H9 (cell line): ENCODE measurements around the gene ITGAE. TPM values are rescaled to one million over a fixed set of nuclear protein-coding genes. Genes with fewer than 3 reads are reported as not detected.

Experiments used
- DNase-seq: peaks from one replicate; pipeline ENCODE4 v3.0.0-alpha.2; 2017
- H2AFZ ChIP-seq: one replicate; pipeline ENCODE4 v1.6.1; 2013; ENCODE audit warnings: mild to moderate bottlenecking, low read length, control low read depth, moderate library complexity
- H2AK5ac ChIP-seq: 2 replicates; pipeline ENCODE4 v1.6.1; 2013; ENCODE audit warnings: low read length, control low read depth, mixed read lengths; ENCODE audit not compliant: insufficient read length
- H2BK120ac ChIP-seq: one replicate; pipeline ENCODE4 v1.6.1; 2013; ENCODE audit warnings: low read depth, mild to moderate bottlenecking, low read length, control low read depth, inconsistent platforms; ENCODE audit not compliant: poor library complexity, severe bottlenecking
- H2BK12ac ChIP-seq: 2 replicates; pipeline ENCODE4 v1.6.1; 2013; ENCODE audit warnings: low read length, control low read depth, mixed read lengths, low read depth; ENCODE audit not compliant: insufficient read length
- H2BK15ac ChIP-seq: 2 replicates; pipeline ENCODE4 v1.6.1; 2013; ENCODE audit warnings: low read depth, low read length, control low read depth
- H2BK20ac ChIP-seq: one replicate; pipeline ENCODE4 v1.6.1; 2013; ENCODE audit warnings: low read depth, mild to moderate bottlenecking, low read length, control low read depth, inconsistent platforms; ENCODE audit not compliant: poor library complexity, severe bottlenecking
- H2BK5ac ChIP-seq: 2 replicates; pipeline ENCODE4 v1.6.1; 2013; ENCODE audit warnings: low read length, control low read depth, mixed read lengths; ENCODE audit not compliant: insufficient read length
- H3K14ac ChIP-seq: 2 replicates; pipeline ENCODE4 v1.6.1; 2013; ENCODE audit warnings: low read length, control low read depth; ENCODE audit not compliant: insufficient read depth
- H3K18ac ChIP-seq: 2 replicates; pipeline ENCODE4 v1.6.1; 2013; ENCODE audit warnings: low read depth, mild to moderate bottlenecking, mixed read lengths, low read length, control low read depth; ENCODE audit not compliant: insufficient read length
- H3K23ac ChIP-seq: 2 replicates; pipeline ENCODE4 v1.6.1; 2013; ENCODE audit warnings: low read length, control low read depth, mixed read lengths, low read depth; ENCODE audit not compliant: insufficient read length
- H3K23me2 ChIP-seq: 2 replicates; pipeline ENCODE4 v1.6.1; 2013; ENCODE audit warnings: low read depth, mild to moderate bottlenecking, mixed read lengths, low read length, control low read depth; ENCODE audit not compliant: insufficient read length, poor library complexity, severe bottlenecking
- H3K27ac ChIP-seq: 2 replicates; pipeline ENCODE4 v1.5.1; 2013; ENCODE audit warnings: low read length, control low read depth, mixed read lengths, low read depth; ENCODE audit not compliant: insufficient read length
- H3K27me3 ChIP-seq: 2 replicates; pipeline ENCODE4 v1.6.1; 2013; ENCODE audit warnings: low read length, control low read depth, inconsistent platforms; ENCODE audit not compliant: insufficient read depth
- H3K4ac ChIP-seq: 2 replicates; pipeline ENCODE4 v1.6.1; 2013; ENCODE audit warnings: low read depth, mild to moderate bottlenecking, control low read depth, inconsistent platforms, low read length, moderate library complexity
- H3K4me1 ChIP-seq: 2 replicates; pipeline ENCODE4 v1.6.1; 2013; ENCODE audit warnings: low read length, control low read depth, inconsistent platforms; ENCODE audit not compliant: insufficient read depth
- H3K4me2 ChIP-seq: 2 replicates; pipeline ENCODE4 v1.6.1; 2013; ENCODE audit warnings: low read length, control low read depth, mixed read lengths; ENCODE audit not compliant: insufficient read length, insufficient read depth
- H3K56ac ChIP-seq: 2 replicates; pipeline ENCODE4 v1.6.1; 2013; ENCODE audit warnings: low read depth, mild to moderate bottlenecking, mixed read lengths, low read length, control low read depth; ENCODE audit not compliant: insufficient read length
- H3K79me1 ChIP-seq: 2 replicates; pipeline ENCODE4 v1.6.1; 2013; ENCODE audit warnings: low read depth, mild to moderate bottlenecking, moderate library complexity, low read length, control low read depth, inconsistent platforms; ENCODE audit not compliant: insufficient read depth, poor library complexity, severe bottlenecking
- H3K79me2 ChIP-seq: 2 replicates; pipeline ENCODE4 v1.6.1; 2013; ENCODE audit warnings: low read length, control low read depth, inconsistent platforms; ENCODE audit not compliant: insufficient read depth
- H3K9ac ChIP-seq: 2 replicates; pipeline ENCODE4 v1.6.1; 2013; ENCODE audit warnings: low read length, control low read depth, mixed read lengths; ENCODE audit not compliant: insufficient read length; ENCODE audit errors: extremely low read depth
- H3K9me3 ChIP-seq: one replicate; pipeline ENCODE4 v1.6.1; 2013; ENCODE audit warnings: low read depth, low read length, inconsistent platforms; ENCODE audit not compliant: control insufficient read depth
- H3T11ph ChIP-seq: one replicate; pipeline ENCODE4 v1.6.1; 2013; ENCODE audit warnings: mild to moderate bottlenecking, low read length, control low read depth, inconsistent platforms
- H4K20me1 ChIP-seq: one replicate; pipeline ENCODE4 v1.6.1; 2013; ENCODE audit not compliant: control insufficient read depth, insufficient read length, insufficient read depth
- H4K5ac ChIP-seq: 2 replicates; pipeline ENCODE4 v1.6.1; 2013; ENCODE audit warnings: low read depth, mild to moderate bottlenecking, mixed read lengths, low read length, control low read depth; ENCODE audit not compliant: insufficient read length
- H4K8ac ChIP-seq: replicated peaks from 2 replicates; pipeline ENCODE4 v1.6.1; 2013; ENCODE audit warnings: low read length, control low read depth, mixed read lengths, low read depth; ENCODE audit not compliant: insufficient read length
- H4K91ac ChIP-seq: 2 replicates; pipeline ENCODE4 v1.6.1; 2013; ENCODE audit warnings: low read depth, mild to moderate bottlenecking, moderate library complexity, mixed read lengths, low read length, control low read depth; ENCODE audit not compliant: insufficient read length
- H3K27ac Mint-ChIP-seq, 3 experiments: 2 replicates in 2 of 3; 3 replicates in 1 of 3; pipeline ENCODE4 v1.8.0; 2020 to 2021; ENCODE audit warnings: mixed read lengths in 3 of 3, mild to moderate bottlenecking in 1 of 3, moderate library complexity in 1 of 3
- H3K27me3 Mint-ChIP-seq: 2 replicates; pipeline ENCODE4 v1.8.0; 2021; ENCODE audit warnings: low read depth, mild to moderate bottlenecking, moderate library complexity, mixed read lengths
- H3K36me3 Mint-ChIP-seq, 3 experiments: 2 replicates in 2 of 3; 3 replicates in 1 of 3; pipeline ENCODE4 v1.8.0; 2020 to 2021; ENCODE audit warnings: low read depth in 3 of 3, mixed read lengths in 3 of 3; ENCODE audit not compliant: insufficient read depth in 1 of 3
- H3K4me1 Mint-ChIP-seq, 2 experiments: 2 replicates each; pipeline ENCODE4 v1.8.0; 2020; ENCODE audit warnings: mixed read lengths in 2 of 2
- H3K4me3 Mint-ChIP-seq, 2 experiments: 2 replicates in 1 of 2; 3 replicates in 1 of 2; pipeline ENCODE4 v1.8.0; 2020 to 2021; ENCODE audit warnings: mild to moderate bottlenecking in 2 of 2, mixed read lengths in 2 of 2, moderate library complexity in 1 of 2
- H3K9me3 Mint-ChIP-seq, 2 experiments: 2 replicates in 1 of 2; 3 replicates in 1 of 2; pipeline ENCODE4 v1.8.0; 2020; ENCODE audit warnings: mild to moderate bottlenecking in 2 of 2, mixed read lengths in 2 of 2, moderate library complexity in 1 of 2
- WGBS: extraction: QIAGEN DNeasy Blood & Tissue Kit; methylation state at CpG from one replicate; pipeline ENCODE4 v1.1.7; 2013; ENCODE audit warnings: missing lambda C conversion rate, low lambda C conversion rate, mixed read lengths; ENCODE audit not compliant: insufficient read length; ENCODE audit errors: extremely low coverage; 5-methylcytosine and 5-hydroxymethylcytosine counted together
- total RNA-seq: library from RNA; stranded (reverse); gene quantifications from 2 replicates; pipeline ENCODE4 v1.2.1, GENCODE V29; 2021
- TF ChIP-seq, protein P1 (sequence below): fragments of 200-600 bp; sonication (generic); conservative IDR thresholded peaks from 3 replicates; pipeline ENCODE4 v1.8.0; 2021; ENCODE audit warnings: antibody characterized with exemption, mild to moderate bottlenecking

The ITGAE gene
- total RNA-seq, 1 experiment from 2014 or later, result 23.5 TPM

DNA sequence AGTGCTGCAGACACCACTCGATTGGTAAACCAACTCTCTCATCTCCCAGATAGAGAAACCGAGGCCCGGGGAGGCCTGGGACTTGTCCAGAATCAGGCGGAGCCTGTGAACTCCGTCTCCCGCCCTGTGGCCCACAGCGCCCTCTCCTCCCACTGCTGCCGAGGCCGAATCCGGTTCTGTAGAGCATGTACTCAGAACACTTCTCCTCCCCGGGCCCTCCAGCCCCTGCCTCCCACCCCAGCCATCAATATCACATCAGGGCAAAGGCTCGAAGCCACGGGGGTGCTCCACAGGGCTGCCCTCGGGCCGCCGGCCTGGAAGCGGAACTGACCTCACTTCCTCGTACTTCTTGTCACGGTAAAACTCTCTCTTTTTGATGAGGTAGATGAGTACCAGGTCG lies 119.4 kb downstream of the ITGAE start:
- Histone ChIP-seq H3K9ac (no peak overlapping the region), H2BK12ac (no peak overlapping the region), H2BK15ac (no peak overlapping the region), H2BK5ac (no peak overlapping the region), H4K5ac (no peak overlapping the region), H3K23me2 (no peaks in the 10 kb centered on the region), H3K14ac (no peak overlapping the region), H3K4me1 (no peaks in the 10 kb centered on the region), H3K4me2 (no peak overlapping the region), H4K8ac (no peak overlapping the region), H2AK5ac (no peak overlapping the region), H2BK20ac (no peak overlapping the region), H3K79me1 (no peaks in the 10 kb centered on the region), H3K23ac (no peak overlapping the region), H3T11ph (no peak overlapping the region), H2BK120ac (no peak overlapping the region), H4K91ac (no peak overlapping the region), H3K27me3 (no peaks in the 10 kb centered on the region), H3K27ac (no peak overlapping the region), H3K4ac (no peak overlapping the region), H3K18ac (no peak overlapping the region), H2AFZ (no peak overlapping the region), H3K79me2 (no peaks in the 10 kb centered on the region), H4K20me1 (no peaks in the 10 kb centered on the region), H3K56ac (no peak overlapping the region), H3K9me3 (no peaks in the 10 kb centered on the region)
- TF ChIP-seq, protein P1, sequence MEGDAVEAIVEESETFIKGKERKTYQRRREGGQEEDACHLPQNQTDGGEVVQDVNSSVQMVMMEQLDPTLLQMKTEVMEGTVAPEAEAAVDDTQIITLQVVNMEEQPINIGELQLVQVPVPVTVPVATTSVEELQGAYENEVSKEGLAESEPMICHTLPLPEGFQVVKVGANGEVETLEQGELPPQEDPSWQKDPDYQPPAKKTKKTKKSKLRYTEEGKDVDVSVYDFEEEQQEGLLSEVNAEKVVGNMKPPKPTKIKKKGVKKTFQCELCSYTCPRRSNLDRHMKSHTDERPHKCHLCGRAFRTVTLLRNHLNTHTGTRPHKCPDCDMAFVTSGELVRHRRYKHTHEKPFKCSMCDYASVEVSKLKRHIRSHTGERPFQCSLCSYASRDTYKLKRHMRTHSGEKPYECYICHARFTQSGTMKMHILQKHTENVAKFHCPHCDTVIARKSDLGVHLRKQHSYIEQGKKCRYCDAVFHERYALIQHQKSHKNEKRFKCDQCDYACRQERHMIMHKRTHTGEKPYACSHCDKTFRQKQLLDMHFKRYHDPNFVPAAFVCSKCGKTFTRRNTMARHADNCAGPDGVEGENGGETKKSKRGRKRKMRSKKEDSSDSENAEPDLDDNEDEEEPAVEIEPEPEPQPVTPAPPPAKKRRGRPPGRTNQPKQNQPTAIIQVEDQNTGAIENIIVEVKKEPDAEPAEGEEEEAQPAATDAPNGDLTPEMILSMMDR, result no peak
- peaks cover 7 to 23% of the 10 kb centered on the region in 2 experiments for H3K4me1 Mint-ChIP-seq
- H3K27me3 Mint-ChIP-seq, result peaks cover 4% of the 10 kb centered on the region; the same call in 1 of the 2 replicates
- H3K4me3 Mint-ChIP-seq, result no peak overlapping the region
- H3K36me3 Mint-ChIP-seq, result no peaks in the 10 kb centered on the region; a peak in 1 of 7 replicates
- WGBS, result no CpG with 5 or more reads among the region's 20 CpGs
- no peak overlapping the region; a peak in 1 of 7 replicates for H3K27ac Mint-ChIP-seq
- no peak for DNase-seq
- no peaks in the 10 kb centered on the region for H3K9me3 Mint-ChIP-seq
